ENCODE measurements around the gene MCM7.

GRCh38 chr7:100064162-100064561 is 37.0 kb downstream of the MCM7 start:
- TF ChIP-seq CTCF (IDR thresholded peaks at IDR 0.05) (no peak), EZH2phosphoT487 (IDR thresholded peaks at IDR 0.05) (no peak)

Measured in neural progenitor cell (in vitro differentiated cells).